Lower leg skin (tissue), 3 donors: ENCODE measurements around the gene GREB1.

Experiments
- POLR2A ChIP-seq, 2 donors: fragments of 450-650 bp; IDR thresholded peaks; one replicate each; pipeline ENCODE4 v1.6.1; 2016 to 2017; ENCODE audit warnings: antibody characterized with exemption in 2 of 2, mild to moderate bottlenecking in 1 of 2, moderate library complexity in 1 of 2
- TF ChIP-seq, protein P1 (sequence below), 3 donors: fragments of 450-650 bp; IDR thresholded peaks; one replicate each; pipeline ENCODE4 v1.5.1; 2016; ENCODE audit warnings: antibody characterized with exemption in 3 of 3, mild to moderate bottlenecking in 3 of 3, moderate library complexity in 2 of 3

GRCh38 chr2:11558214-11558886 is 24.5 kb downstream of the GREB1 start:
- TF ChIP-seq, protein P1, sequence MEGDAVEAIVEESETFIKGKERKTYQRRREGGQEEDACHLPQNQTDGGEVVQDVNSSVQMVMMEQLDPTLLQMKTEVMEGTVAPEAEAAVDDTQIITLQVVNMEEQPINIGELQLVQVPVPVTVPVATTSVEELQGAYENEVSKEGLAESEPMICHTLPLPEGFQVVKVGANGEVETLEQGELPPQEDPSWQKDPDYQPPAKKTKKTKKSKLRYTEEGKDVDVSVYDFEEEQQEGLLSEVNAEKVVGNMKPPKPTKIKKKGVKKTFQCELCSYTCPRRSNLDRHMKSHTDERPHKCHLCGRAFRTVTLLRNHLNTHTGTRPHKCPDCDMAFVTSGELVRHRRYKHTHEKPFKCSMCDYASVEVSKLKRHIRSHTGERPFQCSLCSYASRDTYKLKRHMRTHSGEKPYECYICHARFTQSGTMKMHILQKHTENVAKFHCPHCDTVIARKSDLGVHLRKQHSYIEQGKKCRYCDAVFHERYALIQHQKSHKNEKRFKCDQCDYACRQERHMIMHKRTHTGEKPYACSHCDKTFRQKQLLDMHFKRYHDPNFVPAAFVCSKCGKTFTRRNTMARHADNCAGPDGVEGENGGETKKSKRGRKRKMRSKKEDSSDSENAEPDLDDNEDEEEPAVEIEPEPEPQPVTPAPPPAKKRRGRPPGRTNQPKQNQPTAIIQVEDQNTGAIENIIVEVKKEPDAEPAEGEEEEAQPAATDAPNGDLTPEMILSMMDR (IDR thresholded peaks at IDR 0.05) = no peak
- no peak for TF ChIP-seq POLR2A (IDR thresholded peaks at IDR 0.05)
